Fibroblast of skin of right quadriceps (primary cell): ENCODE results near the gene ARL11.

Experiments used
- DNase-seq: peaks from one replicate; pipeline ENCODE4 v3.0.0-alpha.2; 2013

The ARL11 gene

DNA sequence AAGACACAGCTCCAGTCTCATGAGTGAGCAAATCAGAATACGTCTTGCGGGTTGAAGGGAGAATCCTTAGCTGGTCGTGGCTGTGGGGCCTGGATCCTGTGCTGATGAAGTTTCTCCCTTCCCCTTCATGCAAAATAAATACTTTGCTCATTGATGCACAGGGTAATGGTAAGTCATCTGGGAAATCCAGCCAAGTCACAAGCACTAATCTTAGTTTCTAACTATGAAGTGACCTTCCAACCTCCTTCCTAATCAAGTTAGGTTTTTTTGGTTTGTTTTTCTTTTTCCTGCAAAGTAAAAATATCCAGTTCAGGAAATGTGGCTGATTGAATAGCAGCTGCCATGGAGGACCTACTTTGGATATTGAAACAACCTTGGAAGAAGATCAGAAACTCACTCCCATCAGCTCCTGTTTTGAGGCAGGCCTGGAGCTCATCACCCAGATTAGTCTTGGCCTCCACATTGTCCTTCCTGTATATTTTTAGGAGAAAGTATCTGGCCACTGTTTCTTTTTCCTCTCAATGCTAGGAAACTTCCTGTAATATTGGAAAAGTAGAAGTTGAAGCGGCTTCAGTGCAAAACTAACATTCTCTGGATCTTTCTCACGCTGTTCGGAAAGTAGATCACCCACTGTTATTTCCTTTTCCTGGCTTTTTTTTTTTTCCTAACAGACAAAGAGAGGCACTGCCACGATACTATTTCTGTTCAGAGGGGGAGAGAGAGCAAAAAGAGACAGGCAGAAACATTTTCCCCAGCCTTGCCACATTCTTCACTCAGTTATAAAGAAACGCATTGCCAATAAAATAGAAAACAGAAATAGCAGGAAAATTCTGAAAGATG, 12.3 kb upstream of the ARL11 start:
- DNase-seq = no peak

DNA sequence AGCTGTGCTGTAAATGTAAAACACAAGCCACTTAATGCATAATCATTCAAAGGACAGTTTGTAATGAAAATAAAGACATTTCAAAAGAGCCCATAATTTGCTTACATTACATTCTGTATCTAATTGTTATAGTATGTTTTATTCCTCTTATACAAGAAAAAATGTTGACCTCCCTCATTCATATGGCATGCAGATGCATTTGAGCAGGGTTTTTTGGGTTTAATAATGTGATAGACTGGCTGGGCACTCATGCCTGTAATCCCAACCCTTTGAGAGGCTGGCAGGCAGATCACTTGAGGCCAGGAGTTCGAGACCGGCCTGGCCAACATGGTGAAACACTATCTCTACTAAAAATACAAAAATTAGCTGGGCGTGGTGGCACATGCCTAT, 11.6 kb upstream of the ARL11 start:
- peak; percentile 17 for DNase-seq

DNA sequence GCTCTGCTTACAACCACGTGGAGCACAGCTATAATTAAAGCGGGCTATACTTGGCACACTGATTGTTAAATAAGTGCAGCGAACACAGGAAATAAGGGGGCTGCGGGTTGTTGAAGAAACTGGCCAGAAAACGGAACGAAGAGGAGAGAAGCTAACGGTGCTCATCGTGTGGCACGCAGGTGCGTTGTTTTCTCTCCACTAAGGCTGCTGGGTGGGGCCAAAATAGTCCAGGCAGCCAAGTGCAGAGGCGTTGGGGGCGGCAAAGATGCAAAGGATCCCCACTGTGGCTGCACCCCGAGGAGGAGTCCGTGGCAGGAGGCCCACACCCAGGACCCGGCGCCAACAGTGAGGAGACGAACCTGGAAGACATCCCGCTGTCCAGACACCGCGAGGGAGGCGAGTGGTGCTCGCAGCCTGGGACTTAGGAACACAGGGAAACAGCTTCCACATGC, 8.1 kb upstream of the ARL11 start:
- no peak for DNase-seq

DNA sequence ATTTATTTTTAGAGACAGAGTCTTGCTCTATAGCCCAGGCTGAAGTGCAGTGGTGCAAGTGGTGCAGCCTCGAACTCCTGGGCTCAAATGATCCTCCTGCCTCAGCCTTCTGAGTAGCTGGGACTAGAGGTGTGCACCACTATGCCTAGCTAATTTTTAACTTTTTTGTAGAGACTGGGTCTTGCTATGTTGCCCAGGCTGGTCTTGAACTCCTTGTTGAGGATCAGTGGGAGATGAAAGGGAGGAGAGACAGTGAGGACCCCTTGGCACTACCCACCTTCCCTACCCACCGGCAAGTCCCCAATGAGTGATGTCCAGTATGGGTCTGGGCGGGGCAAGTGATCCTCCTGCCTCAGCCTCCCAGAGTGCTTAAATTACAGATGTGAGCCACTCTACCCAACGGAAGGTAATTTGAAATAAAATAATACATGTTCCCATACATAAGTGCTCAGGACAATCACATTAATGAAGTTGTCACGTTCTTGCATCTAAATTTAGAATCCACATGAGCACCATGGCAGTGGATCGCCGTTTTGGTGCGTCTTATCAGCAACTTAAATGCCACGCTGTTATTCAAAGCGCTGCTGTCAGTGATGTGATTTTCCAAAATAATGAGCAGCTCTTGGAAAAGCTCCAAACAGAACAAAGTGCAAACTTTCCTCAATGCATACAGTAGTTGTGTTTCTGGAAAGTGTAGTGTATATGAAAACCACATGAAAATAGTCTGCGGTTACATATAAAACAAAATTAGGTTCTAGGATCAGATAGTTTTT, 5.9 kb upstream of the ARL11 start:
- no peak for DNase-seq

- DNase-seq = no peak
Measured at GRCh38 chr13:49624229-49624628, 4.1 kb upstream of the ARL11 start.

- DNase-seq = no peak
Measured at GRCh38 chr13:49625392-49626079, 2.8 kb upstream of the ARL11 start.

GRCh38 chr13:49629196-49629938, 1.1 kb downstream of the ARL11 start:
- DNase-seq = no peak

GRCh38 chr13:49629947-49630346, 1.6 kb downstream of the ARL11 start:
- no peak for DNase-seq

DNA sequence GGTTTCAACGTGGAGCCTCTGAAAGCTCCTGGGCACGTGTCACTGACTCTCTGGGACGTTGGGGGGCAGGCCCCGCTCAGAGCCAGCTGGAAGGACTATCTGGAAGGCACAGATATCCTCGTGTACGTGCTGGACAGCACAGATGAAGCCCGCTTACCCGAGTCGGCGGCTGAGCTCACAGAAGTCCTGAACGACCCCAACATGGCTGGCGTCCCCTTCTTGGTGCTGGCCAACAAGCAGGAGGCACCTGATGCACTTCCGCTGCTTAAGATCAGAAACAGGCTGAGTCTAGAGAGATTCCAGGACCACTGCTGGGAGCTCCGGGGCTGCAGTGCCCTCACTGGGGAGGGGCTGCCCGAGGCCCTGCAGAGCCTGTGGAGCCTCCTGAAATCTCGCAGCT, 2.3 kb downstream of the ARL11 start:
- no peak for DNase-seq

GRCh38 chr13:49632156-49632555, 3.8 kb downstream of the ARL11 start:
- DNase-seq = no peak

GRCh38 chr13:49633710-49634109, 5.4 kb downstream of the ARL11 start:
- no peak for DNase-seq

- DNase-seq = peak; percentile 55
Measured at GRCh38 chr13:49635599-49636433, 7.5 kb downstream of the ARL11 start.

GRCh38 chr13:49636705-49637104, 8.4 kb downstream of the ARL11 start:
- DNase-seq = no peak

DNA sequence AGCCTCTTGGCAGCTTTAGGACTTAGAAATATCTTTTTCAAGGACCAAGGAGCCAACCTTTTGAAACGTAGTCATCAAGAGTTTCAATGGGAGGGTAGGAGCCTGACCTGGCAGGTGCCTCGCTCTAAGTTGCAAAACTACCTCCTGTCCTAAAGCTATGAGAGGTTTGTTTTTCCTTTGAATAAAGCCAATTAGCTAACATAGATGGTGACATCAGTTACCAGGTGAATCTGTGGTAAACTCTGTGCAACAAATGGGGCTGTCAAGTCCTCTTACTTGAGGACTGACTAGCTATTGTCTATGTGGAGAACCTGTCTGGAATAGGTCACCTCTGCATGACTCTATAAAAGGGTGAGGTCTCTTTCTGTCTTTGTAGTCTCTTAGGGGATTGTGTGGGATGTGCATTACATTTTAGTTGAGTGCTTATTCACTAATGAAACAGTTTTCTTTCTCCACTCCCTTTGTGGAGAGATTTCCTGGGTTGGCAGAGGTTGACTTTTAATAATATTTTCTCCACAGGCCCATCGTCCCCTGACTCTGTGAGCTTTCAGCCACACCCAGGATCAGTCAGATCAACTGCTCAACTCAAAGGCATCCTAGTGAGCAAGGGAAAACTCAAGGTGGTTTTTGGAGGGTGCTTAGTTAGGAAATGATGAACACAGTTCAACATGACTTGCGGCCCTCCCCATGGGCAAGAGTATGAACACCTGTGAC, 9.9 kb downstream of the ARL11 start:
- DNase-seq = no peak

- DNase-seq = no peak
Measured at GRCh38 chr13:49638744-49639072, 10.4 kb downstream of the ARL11 start.

- peak; percentile 64 for DNase-seq
Measured at GRCh38 chr13:49641801-49642291, 13.5 kb downstream of the ARL11 start.

GRCh38 chr13:49643035-49643646, 14.8 kb downstream of the ARL11 start:
- no peak for DNase-seq

DNA sequence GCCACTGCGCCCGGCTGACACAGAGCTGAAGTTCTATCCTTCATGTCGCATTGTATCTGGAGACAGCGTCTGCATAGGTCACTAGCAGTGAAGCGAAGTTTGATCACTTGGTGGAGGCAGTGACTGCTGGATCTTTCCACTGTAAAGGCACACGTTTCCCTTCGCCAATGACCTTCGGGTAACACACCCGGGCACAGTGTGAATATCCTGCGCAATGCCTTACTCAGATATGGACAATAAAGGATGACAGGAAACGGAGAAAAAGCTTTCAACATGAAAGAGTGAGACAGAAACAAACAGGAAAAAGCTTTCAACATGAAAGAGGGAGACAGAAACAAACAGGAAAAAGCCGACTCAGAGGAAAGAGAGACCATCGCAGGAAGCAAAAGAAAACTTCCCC, 17.1 kb downstream of the ARL11 start:
- no peak for DNase-seq

GRCh38 chr13:49646688-49647087, 18.4 kb downstream of the ARL11 start:
- no peak for DNase-seq

GRCh38 chr13:49649244-49649962, 21.1 kb downstream of the ARL11 start:
- DNase-seq = peak; percentile 50
